Measurements from ENCODE around the gene CLMP. TPM values are rescaled to one million over a fixed set of nuclear protein-coding genes. Genes with fewer than 3 reads are reported as not detected.
"Not testable (repeated sequence)": the region's sequence is repeated elsewhere in the genome, so short reads cannot be mapped to it uniquely, and the experiment has no call there.

CLMP gene
- total and polyA plus RNA-seq, 9 donors = 11.9 to 70.5 (median 25.3) TPM

GRCh38 chr11:123062892-123063825 is 131.9 kb downstream of the CLMP start:
- Histone ChIP-seq H3K27ac (peak overlapping the region; percentile 95 to 96), H3K36me3 (no peaks in the 10 kb centered on the region), H3K27me3 (no peaks in the 10 kb centered on the region), H3K9me3 (no peaks in the 10 kb centered on the region), H3K4me1 (ENCODE audit: insufficient read depth) (peaks cover 8% of the 10 kb centered on the region), H3K4me3 (peak overlapping the region; percentile 89)
- intact Hi-C loops (cut with DNase I) = loop anchor here in 1 of 4 donors (5.0 to 10.0 kb wide), 2 partner anchors 39 to 858 kb away; no protein-coding TSS in a partner anchor
- whole genome bisulfite sequencing, 3 donors = 1 to 3% (median 2%) methylated on average over 37 of the region's 37 CpGs
- TF ChIP-seq EP300 (IDR thresholded peaks at IDR 0.05) (no peak), POLR2A (IDR thresholded peaks at IDR 0.05) (peak; percentile 2), CTCF (IDR thresholded peaks at IDR 0.05) (peak in 1 of 3 donors; percentile 22)
- DNase-seq = peak in 3 of 5 donors; percentile 41 to 68 (median 45)

GRCh38 chr11:123062158-123062891 is 132.7 kb downstream of the CLMP start:
- H3K27me3 ChIP-seq = no peaks in the 10 kb centered on the region
- peak overlapping the region; percentile 89 for H3K4me3 ChIP-seq
- 0 to 1% (median 0%) methylated on average over 62 to 63 of the region's 63 CpGs for WGBS, 3 donors
- no peaks in the 10 kb centered on the region for H3K9me3 ChIP-seq
- peak; percentile 98 to 99 (median 99) for DNase-seq
- H3K27ac ChIP-seq = peak overlapping the region; percentile 95 to 96
- no peaks in the 10 kb centered on the region for H3K36me3 ChIP-seq
- intact Hi-C loops (cut with DNase I) = loop anchor here in 1 of 4 donors (5.0 to 10.0 kb wide), 2 partner anchors 40 to 858 kb away; no protein-coding TSS in a partner anchor
- H3K4me1 ChIP-seq (ENCODE audit: insufficient read depth) = peaks cover 8% of the 10 kb centered on the region
- TF ChIP-seq CTCF (IDR thresholded peaks at IDR 0.05) = no peak
- TF ChIP-seq EP300 (IDR thresholded peaks at IDR 0.05) = no peak
- TF ChIP-seq POLR2A (IDR thresholded peaks at IDR 0.05) = peak; percentile 93

- 0 to 1% (median 1%) methylated on average over 43 to 45 of the region's 45 CpGs for WGBS, 3 donors
- peaks cover 8% of the 10 kb centered on the region for H3K4me1 ChIP-seq (ENCODE audit: insufficient read depth)
- H3K36me3 ChIP-seq = no peaks in the 10 kb centered on the region
- peak within 1 kb of the TSS; percentile 89 for H3K4me3 ChIP-seq
- H3K9me3 ChIP-seq = no peaks in the 10 kb centered on the region
- H3K27ac ChIP-seq = peak within 1 kb of the TSS; percentile 95 to 96
- TF ChIP-seq EP300 (IDR thresholded peaks at IDR 0.05) = no peak
- TF ChIP-seq POLR2A (IDR thresholded peaks at IDR 0.05) = peak; percentile 82
- peak; percentile 64 to 79 (median 76) for DNase-seq
- no peaks in the 10 kb centered on the region for H3K27me3 ChIP-seq
- intact Hi-C loops (cut with DNase I) = loop anchor here in 1 of 4 donors (5.0 to 10.0 kb wide), 2 partner anchors 41 to 857 kb away; no protein-coding TSS in a partner anchor
Observed at GRCh38 chr11:123061403-123062157, 133.5 kb downstream of the CLMP start, which contains the start of gene HSPA8. TSS of gene HSPA8 (minus strand) at chr11:123062136. CDS start at chr11:123061324, 812 bp downstream.

GRCh38 chr11:123060277-123061000 is 134.6 kb downstream of the CLMP start:
- H3K27ac ChIP-seq = peak overlapping the region in 1 of 2 donors; percentile 95

GRCh38 chr11:123059041-123059920 is 135.8 kb downstream of the CLMP start:
- peak overlapping the region; percentile 89 for H3K4me3 ChIP-seq
- not testable (repeated sequence) for H3K9me3 ChIP-seq; H3K27me3 ChIP-seq; H3K27ac ChIP-seq; H3K4me1 ChIP-seq (ENCODE audit: insufficient read depth); DNase-seq; H3K36me3 ChIP-seq
- intact Hi-C loops (cut with DNase I) = loop anchor here in 1 of 4 donors (10.0 kb wide), 1 partner anchor 194 kb away; no protein-coding TSS in a partner anchor
- 15 to 30% (median 17%) methylated on average over 18 of the region's 18 CpGs for WGBS, 3 donors

More at GRCh38 chr11:123060277-123061000, 134.6 kb downstream of the CLMP start:
- Histone ChIP-seq H3K4me3 (peak overlapping the region; percentile 89), H3K36me3 (no peaks in the 10 kb centered on the region), H3K9me3 (no peaks in the 10 kb centered on the region), H3K4me1 (ENCODE audit: insufficient read depth) (peaks cover 8% of the 10 kb centered on the region), H3K27me3 (no peaks in the 10 kb centered on the region)
- intact Hi-C loops (cut with DNase I) = loop anchor here in 1 of 4 donors (5.0 to 10.0 kb wide), 2 partner anchors 42 to 856 kb away; no protein-coding TSS in a partner anchor
- TF ChIP-seq CTCF (IDR thresholded peaks at IDR 0.05) = no peak
- TF ChIP-seq POLR2A (IDR thresholded peaks at IDR 0.05) = no peak
- no peak for TF ChIP-seq EP300 (IDR thresholded peaks at IDR 0.05)
- DNase-seq = no peak
- 1 to 4% (median 3%) methylated on average over 8 of the region's 8 CpGs for WGBS, 3 donors

Data from ovary (tissue), 9 donors.